HG03469 (cell line): ENCODE results near the gene MECR.

Experiments used
- ATAC-seq: cut with Tn5 transposase; IDR thresholded peaks from one replicate; pipeline ENCODE4 v1.9.1; 2021; ENCODE audit warnings: mild to moderate bottlenecking, moderate library complexity, moderate number of reproducible peaks; ENCODE audit not compliant: unreplicated experiment

The MECR gene

DNA sequence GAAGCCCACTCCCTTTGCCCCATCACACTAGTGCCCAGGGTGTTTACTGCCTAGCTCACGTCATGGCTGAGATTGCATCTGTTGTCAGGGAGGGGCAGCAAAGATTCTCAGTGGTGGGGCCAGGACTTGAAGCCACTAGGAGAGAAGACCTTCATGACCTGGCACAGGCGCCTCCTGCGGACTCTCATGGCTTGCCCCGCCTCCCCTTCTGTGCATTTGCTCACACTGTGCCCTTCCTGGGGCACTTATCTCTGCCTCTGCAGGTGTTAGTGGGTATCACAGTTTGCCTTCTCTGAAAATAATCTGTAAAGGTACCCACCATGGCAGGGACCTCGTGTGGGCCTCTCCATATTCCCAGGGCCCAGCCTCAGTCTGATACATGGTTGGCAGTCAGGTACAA is 25.7 kb upstream of the MECR start:
- ATAC-seq, result no peak

DNA sequence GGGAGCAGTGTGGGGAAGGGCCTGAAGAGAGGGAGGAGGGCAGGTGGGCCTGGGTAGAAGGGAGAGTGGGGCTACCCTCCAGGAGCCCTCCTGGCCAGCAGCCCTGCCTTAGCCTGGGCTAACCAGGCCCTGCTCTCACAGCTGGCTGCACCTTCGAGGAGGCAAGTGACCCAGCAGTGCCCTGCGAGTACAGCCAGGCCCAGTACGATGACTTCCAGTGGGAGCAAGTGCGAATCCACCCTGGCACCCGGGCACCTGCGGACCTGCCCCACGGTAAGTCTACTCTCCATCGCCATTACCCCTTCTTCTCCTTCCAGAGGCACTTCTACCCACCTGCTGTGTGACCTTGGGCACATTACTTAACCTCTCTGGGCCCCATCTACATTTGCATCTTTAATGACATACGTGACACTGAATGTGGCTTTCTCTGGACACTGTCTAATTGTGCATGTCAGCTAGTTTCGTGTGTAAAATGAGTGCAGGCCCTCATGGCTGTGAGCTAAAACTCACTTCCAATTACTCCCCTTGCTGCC is 24.5 kb upstream of the MECR start:
- ATAC-seq, result no peak

DNA sequence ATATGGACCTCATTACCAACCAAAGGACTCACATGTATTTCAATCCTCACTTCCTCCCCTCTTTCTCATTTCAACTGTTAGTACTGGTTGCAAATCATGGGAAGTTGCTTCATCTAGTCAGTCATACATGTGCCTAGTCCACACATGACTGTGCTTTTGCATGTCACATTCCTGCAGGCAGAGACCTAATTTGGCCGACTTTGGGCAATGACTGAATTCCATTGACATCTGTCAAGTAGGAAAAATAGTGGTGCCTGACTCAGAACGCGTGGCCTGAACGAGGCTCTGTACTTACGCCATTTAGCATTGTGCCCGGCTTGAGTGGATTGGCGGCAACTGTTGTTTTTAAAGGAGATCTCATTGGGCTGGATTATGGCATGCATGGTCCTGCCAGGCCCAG is 23.6 kb upstream of the MECR start:
- no peak for ATAC-seq

DNA sequence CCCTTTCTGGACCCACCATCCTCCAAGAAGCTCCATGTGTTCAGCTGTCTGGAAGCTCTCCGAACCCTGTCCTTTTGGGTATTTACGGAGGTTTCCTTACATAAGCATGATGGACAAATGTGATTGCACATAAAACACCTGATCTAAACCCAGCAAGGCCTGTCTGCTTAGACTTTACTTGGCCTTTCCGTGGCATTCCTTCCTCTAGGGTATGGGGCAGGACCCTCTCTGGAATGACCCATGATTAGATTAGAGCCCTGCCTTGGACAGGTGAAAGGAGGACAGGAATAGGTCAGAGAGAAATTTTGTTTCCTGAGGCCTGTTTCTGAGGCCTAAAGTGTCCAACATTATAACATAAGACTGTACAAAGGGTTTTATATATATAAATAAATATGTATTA is 22.4 kb upstream of the MECR start:
- no peak for ATAC-seq

DNA sequence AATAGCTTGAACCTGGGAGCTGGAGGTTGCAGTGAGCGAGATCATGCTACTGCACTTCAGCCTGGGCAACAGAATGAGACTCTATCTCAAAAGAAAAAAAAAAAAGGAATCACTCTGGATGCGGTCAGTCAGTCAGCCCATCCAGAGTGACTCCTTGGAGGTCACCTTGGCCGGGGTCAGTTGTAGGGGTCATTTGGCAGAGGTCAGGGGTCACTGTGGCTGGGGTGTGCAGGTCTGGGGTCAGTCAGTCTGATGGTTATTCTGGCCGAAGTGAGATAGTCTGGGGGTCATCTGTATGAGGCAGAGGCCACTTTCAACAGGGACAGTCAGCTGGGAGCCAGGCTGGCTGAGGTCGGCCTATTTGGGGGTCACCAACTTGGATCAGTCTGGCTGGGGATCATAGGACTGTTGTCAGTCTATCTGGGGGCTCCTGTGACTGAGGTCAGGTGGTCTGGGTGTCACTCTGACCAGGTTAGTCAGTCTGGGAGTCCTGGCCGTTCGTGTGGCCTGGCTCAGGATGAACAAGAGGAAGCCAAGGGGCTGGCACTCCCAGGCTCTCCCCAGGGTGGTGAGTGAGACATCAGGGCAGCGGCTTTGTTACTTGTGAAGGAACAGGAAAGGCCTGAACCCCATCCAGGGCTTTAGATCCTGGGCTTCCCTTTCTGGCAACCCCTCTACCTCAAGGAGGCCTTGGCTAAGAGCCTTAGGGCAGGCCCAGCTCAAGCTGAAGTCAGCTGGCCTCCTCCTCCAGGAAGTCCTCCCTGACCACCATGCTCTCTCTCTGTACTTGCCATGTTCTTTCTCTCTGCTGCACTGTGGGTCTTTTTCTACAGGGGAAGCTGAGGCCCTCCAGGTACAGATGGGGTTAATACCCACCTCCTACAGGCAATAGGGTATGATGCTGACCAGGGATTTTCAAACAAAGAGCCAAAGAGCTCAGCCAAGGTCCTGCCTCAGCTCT is 20.7 kb upstream of the MECR start:
- ATAC-seq, result no peak

DNA sequence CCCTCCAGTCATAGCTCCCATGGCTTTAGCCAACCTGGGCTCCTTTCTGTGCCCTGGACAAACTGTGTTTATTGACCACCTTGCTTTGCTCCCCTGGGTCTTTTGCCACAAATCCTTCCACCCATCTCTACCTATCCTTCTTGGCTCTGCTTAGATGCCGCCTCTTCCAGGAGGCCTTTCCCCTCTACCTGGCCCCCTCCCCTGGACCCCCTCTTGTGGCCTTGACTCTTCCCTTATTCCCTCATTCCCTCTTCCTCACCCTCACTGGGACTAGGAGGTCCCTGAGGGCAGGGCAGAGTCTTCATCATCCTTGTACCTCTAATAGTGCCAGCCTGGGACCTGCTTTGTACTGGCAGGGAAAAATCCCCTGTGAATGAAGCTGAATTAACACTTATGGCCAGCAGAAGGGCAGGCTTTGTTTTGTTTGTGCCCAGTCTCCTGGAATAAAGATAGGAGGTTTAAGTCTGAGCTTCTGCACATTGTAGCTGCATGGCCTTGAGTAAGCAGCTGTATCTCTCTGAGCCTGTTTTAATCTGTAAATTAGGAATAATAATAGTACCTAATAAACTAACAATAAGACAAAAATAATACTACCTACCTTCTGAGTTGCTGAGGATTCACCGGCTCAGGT is 19.3 kb upstream of the MECR start:
- no peak for ATAC-seq

DNA sequence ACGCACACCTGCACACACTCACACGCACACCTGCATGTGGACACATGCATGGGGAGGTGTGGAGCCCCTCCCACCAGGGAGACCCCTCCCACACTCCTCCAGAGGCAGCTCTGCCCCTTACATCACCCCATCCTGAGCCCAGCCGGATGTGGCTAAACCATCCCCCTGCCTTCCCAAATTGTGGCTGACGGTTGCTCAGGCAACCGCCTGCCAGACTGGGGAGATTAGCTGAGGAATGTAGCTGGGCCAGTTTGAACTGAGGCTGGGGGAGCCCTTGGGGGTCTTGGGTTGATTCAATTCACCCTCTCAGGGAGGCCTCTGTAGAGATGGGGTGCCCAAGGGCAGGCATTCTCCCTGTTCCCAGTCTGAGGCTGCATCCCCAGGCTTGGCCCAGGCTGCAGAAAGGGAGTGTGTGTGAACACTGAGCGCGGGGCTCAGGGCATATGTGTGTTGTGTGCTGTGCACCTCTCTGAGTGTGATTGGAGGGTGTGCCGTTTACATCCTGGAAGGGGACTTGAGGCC is 18.5 kb upstream of the MECR start:
- ATAC-seq, result no peak

DNA sequence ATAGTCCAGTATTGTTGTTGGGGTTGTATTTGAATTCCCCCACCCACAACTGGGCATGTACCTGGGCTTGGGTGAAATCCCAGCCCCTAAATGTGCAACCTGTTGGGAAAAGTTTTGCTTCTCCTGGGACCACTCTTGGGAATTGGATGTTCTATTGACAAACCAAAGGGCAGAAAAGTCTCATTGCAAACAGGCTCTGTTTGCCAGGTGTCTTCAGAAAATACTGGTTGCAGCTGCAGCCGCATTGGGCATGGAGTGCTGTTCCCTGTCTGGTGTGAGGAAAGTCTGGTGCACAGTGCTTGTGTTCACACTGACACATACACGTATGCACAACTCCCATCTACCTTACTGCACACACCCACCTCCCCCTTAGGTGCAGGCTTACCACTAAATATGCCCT is 17.7 kb upstream of the MECR start:
- no peak for ATAC-seq

DNA sequence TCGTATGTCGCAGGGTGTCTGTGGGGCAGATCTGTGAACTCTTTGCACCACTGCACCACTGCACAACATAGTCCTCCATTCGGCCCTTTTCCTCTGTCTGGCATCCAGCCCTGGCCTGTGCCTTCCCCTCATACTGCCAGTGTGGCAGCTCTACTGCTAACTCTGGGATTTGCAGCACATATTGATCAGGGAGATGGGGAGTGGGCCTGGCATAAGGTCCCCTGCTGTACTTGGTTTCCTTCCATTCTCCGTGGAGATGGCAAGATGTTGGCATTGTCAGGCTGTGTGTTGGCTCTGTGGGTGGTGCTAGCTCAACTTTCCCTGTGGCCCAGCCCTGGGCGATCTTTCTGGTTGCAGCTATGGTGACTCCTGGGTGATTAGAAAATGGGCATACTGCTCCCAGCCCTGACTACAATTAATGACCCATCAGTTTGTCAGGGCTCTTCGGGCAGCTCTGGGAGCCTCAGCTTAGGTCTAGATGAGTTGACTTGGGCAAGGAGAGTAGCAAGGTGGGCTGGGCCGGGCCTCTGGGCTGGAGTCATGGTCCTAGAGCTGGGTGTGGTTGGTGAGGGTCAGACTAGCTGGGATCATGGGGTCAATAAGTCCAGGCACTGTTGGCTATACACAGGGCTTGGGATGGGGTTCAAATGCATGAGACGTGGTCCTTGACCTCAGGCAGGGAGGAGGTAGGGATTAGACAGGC is 17.0 kb upstream of the MECR start:
- ATAC-seq, result no peak

DNA sequence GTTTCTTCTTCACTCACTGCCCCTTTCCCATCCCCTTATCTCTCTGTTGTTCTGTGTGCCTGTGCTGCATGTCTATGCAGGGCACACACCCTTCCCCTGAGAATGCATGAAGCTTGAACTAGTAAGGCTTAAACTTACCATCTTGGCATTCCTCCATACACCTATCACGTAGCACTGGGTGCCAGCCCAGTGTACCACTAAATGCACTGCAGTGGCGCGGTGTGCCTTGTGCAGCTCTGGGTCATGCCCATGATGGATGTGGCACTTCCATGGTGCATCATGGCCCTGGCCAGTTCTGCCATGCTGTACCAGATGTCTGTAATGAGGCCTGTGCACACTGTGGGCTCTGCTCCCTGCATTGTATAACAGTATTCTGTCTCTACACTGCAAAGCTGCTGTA is 16.3 kb upstream of the MECR start:
- no peak for ATAC-seq

DNA sequence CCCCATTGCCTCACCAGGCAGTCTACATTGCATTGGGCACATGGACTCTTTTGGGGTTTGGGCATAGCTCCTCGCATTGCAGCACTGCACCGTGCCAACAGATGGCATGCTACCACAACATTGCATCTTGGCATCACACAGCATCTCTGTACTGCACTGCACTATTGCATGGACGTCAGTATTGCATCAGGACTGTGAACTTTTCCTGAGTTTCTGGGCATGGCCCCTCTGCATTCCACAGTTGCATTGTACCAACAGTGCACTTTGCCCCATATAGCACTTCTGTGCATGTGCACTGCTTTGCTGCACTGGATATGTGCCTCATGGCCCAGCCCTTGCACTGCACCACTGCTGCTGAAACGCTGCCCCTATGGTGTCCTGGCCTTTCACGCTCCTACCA is 15.1 kb upstream of the MECR start:
- ATAC-seq, result no peak

DNA sequence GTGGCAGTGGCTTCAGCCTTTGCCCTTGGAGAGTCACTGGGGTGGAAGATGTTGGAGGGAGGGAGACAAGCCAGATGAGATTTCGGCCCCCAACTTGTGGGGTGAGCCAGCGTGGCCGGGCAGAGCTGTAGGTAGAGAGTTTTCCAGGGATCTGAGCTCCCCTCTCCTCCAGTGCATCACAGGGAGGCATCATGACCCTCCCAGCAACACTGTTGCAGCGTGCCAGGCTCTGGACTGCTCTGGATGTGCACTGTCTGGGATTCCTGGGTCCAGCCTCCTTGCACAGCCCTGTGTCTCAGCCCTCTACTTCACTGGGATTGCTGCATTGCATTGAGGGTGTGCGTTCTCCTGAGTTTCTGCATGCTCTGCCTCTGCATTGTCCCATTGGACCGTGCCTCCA is 14.5 kb upstream of the MECR start:
- ATAC-seq, result no peak

DNA sequence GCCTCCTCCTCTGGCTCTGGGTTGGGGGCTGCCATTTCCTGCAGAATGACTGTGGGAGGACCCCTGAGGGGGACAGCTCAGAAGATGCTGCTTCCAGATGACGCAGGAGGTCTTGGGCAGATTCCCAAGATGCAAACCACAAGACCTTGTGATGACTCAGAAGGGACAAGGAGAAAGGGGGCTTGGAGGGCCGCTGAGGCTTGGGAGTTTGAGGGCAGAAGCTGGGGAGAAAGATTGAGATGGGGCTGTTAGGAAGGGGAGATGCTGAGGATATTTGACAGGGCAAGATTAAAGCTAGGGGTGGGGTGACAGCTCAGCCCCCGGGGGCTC is 13.1 kb upstream of the MECR start:
- ATAC-seq, result no peak

DNA sequence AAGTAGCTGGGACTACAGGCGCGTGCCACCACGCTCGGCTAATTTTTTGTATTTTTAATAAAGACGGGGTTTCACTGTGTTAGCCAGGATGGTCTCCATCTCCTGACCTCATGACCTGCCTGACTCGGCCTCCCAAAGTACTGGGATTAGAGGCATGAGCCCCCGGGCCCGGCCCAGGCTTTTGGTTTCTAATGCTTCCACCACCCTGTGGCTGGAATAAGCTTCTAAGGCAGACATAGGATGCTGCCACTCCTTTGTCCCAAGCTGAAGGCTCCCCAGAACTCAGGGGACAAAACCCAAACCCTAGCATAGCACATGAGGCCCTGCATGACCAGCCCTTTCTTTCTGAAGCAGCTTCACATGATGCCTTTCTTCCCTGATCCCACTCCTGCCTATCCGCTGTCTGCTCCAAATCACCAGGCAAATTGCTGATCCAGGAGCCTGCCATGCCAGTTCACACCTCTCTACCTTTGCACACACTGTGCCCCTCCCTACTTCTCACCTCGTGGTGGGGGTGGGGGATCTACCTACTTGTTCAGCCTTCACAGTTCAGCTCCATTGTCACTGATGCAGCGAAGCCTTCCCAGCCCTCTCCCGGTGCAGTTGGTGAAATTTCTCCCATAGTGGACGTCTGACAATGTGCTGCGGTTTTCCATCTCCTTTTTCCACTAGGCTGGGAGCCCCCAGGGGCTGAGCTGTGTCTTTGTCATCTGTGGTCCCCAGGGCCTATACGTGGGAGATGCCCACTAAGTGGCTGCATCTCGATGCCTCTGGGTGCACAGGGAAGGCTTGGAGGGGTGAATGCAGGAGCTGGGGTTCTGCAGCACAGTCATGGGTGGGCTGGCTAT is 12.5 kb upstream of the MECR start:
- no peak for ATAC-seq

DNA sequence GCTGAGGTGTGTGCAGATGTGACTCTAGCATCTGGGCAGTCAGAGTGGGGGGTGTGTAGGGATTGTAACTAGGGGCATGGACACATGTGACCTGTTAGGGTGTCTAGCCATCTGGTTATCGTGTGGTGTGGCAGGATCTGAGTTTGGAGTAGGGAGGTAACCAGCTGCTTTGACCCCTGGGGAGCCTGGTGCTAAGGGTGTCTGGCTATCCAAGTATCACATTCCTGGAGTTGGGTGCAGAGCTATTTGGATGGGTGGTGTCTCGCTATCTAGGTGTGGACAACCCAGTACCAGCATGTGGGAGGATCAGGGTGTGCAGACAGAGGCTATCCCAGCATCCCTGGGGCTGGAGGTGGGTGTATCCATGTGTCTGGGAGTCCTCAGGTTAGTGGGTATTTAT is 10.3 kb upstream of the MECR start:
- no peak for ATAC-seq

DNA sequence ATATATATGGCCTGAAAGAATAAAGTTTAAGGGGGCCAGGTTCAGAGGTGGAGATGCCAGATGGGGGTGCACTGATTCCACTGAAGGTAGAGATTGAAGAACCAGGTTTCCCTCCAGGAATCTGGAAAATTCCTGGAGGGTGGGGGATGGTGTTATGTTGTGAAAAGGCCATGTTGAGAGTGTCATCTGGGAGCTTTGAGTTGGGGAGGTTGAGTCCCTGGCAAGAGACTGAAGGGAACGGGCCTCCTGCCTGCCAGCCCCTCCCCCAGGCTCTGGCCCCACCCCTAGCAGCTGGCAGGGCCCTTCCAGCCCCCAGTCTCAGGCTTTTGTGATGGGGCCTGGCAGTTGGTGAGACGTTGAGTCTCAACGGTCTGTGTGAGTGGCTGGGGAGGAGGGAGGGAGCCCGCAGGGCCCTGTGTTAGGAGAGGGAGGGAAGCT is 9.7 kb upstream of the MECR start:
- ATAC-seq, result no peak

DNA sequence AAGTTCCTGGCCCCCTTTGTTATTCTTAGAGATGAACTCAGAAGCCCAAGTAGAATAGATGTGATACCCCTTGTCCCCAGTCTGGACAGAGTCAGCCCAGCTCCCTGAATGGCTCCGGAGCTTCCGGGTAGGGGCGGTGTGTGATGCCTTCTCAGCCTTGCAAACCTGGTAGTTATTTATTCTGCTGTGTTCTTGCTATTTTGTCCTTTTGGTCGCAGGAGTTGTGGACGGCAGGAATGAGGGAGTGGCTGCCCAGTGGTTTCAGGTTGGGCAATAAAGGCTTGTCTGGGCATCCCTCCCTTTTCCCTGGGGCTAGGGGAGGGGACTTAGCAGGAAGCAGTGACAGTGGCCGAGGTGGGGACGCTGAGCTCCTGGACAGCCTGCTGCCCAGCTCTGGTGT is 8.4 kb upstream of the MECR start:
- no peak for ATAC-seq

DNA sequence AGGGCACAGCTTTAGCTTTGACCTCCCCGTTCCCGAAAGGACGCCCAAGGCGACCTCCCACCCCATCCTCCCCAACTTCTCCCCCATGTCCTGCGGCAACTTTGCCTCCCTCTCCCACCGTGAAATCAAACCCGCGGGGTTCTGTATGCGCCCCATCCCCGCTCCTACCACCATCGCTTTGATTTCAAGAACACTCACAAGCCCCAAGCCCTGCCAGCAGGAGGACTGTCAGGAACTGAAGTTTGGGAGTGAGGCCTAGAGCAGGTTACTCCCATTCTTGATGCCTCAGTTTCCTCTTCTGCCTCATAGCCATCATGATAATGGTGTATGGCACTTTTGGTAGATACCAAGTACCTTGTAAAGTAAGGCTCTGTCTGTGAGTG is 7.9 kb upstream of the MECR start:
- no peak for ATAC-seq

DNA sequence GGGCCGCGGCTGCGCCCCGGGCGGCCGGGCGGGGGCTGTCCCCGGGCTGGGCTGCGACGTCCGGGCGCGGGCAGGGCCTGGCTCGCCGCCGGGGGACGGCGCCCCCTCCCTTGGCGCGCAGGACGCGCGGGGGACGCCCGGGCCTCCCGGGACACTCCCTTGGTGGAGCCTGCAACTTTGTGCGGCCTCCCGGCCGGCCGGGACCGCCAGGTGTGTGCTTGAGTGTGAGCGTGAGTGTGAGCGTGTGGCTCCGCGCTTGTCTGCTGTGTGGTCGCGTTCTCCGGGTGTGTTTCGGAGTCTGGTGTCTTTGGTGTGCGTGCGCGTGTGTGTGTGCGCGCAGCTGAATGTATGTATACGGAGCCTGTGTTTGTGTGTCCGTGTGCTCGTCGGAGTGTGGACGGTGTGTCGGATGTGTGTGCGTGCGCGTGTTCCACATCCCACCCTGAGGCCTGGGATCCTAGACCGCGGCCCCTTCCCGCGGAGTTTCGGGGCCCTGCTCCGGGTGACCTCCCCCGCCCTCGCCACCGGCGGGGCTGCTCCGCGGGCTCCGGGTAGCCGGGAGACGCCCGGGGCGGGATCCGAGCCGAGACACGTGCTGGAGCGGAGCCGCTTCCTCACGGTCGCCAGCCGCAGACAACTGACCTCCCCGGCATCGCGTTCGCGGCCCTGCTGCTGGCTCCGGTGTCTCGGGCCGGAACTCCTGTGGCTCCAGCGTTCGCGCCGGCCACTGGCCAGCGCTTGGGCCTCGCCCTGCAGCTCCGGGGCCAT is 7.3 kb upstream of the MECR start:
- no peak for ATAC-seq
